H9 (cell line): ENCODE results near the gene STARD9. TPM values are rescaled to one million over a fixed set of nuclear protein-coding genes. Genes with fewer than 3 reads are reported as not detected.

ENCODE experiments used
- DNase-seq: peaks from one replicate; pipeline ENCODE4 v3.0.0-alpha.2; 2017
- H2AFZ ChIP-seq: one replicate; pipeline ENCODE4 v1.6.1; 2013; ENCODE audit warnings: mild to moderate bottlenecking, low read length, control low read depth, moderate library complexity
- H2AK5ac ChIP-seq: 2 replicates; pipeline ENCODE4 v1.6.1; 2013; ENCODE audit warnings: low read length, control low read depth, mixed read lengths; ENCODE audit not compliant: insufficient read length
- H2BK120ac ChIP-seq: one replicate; pipeline ENCODE4 v1.6.1; 2013; ENCODE audit warnings: low read depth, mild to moderate bottlenecking, low read length, control low read depth, inconsistent platforms; ENCODE audit not compliant: poor library complexity, severe bottlenecking
- H2BK12ac ChIP-seq: 2 replicates; pipeline ENCODE4 v1.6.1; 2013; ENCODE audit warnings: low read length, control low read depth, mixed read lengths, low read depth; ENCODE audit not compliant: insufficient read length
- H2BK15ac ChIP-seq: 2 replicates; pipeline ENCODE4 v1.6.1; 2013; ENCODE audit warnings: low read depth, low read length, control low read depth
- H2BK20ac ChIP-seq: one replicate; pipeline ENCODE4 v1.6.1; 2013; ENCODE audit warnings: low read depth, mild to moderate bottlenecking, low read length, control low read depth, inconsistent platforms; ENCODE audit not compliant: poor library complexity, severe bottlenecking
- H2BK5ac ChIP-seq: 2 replicates; pipeline ENCODE4 v1.6.1; 2013; ENCODE audit warnings: low read length, control low read depth, mixed read lengths; ENCODE audit not compliant: insufficient read length
- H3K14ac ChIP-seq: 2 replicates; pipeline ENCODE4 v1.6.1; 2013; ENCODE audit warnings: low read length, control low read depth; ENCODE audit not compliant: insufficient read depth
- H3K18ac ChIP-seq: 2 replicates; pipeline ENCODE4 v1.6.1; 2013; ENCODE audit warnings: low read depth, mild to moderate bottlenecking, mixed read lengths, low read length, control low read depth; ENCODE audit not compliant: insufficient read length
- H3K23ac ChIP-seq: 2 replicates; pipeline ENCODE4 v1.6.1; 2013; ENCODE audit warnings: low read length, control low read depth, mixed read lengths, low read depth; ENCODE audit not compliant: insufficient read length
- H3K23me2 ChIP-seq: 2 replicates; pipeline ENCODE4 v1.6.1; 2013; ENCODE audit warnings: low read depth, mild to moderate bottlenecking, mixed read lengths, low read length, control low read depth; ENCODE audit not compliant: insufficient read length, poor library complexity, severe bottlenecking
- H3K27ac ChIP-seq: 2 replicates; pipeline ENCODE4 v1.5.1; 2013; ENCODE audit warnings: low read length, control low read depth, mixed read lengths, low read depth; ENCODE audit not compliant: insufficient read length
- H3K27me3 ChIP-seq: 2 replicates; pipeline ENCODE4 v1.6.1; 2013; ENCODE audit warnings: low read length, control low read depth, inconsistent platforms; ENCODE audit not compliant: insufficient read depth
- H3K4ac ChIP-seq: 2 replicates; pipeline ENCODE4 v1.6.1; 2013; ENCODE audit warnings: low read depth, mild to moderate bottlenecking, control low read depth, inconsistent platforms, low read length, moderate library complexity
- H3K4me1 ChIP-seq: 2 replicates; pipeline ENCODE4 v1.6.1; 2013; ENCODE audit warnings: low read length, control low read depth, inconsistent platforms; ENCODE audit not compliant: insufficient read depth
- H3K4me2 ChIP-seq: 2 replicates; pipeline ENCODE4 v1.6.1; 2013; ENCODE audit warnings: low read length, control low read depth, mixed read lengths; ENCODE audit not compliant: insufficient read length, insufficient read depth
- H3K56ac ChIP-seq: 2 replicates; pipeline ENCODE4 v1.6.1; 2013; ENCODE audit warnings: low read depth, mild to moderate bottlenecking, mixed read lengths, low read length, control low read depth; ENCODE audit not compliant: insufficient read length
- H3K79me1 ChIP-seq: 2 replicates; pipeline ENCODE4 v1.6.1; 2013; ENCODE audit warnings: low read depth, mild to moderate bottlenecking, moderate library complexity, low read length, control low read depth, inconsistent platforms; ENCODE audit not compliant: insufficient read depth, poor library complexity, severe bottlenecking
- H3K79me2 ChIP-seq: 2 replicates; pipeline ENCODE4 v1.6.1; 2013; ENCODE audit warnings: low read length, control low read depth, inconsistent platforms; ENCODE audit not compliant: insufficient read depth
- H3K9ac ChIP-seq: 2 replicates; pipeline ENCODE4 v1.6.1; 2013; ENCODE audit warnings: low read length, control low read depth, mixed read lengths; ENCODE audit not compliant: insufficient read length; ENCODE audit errors: extremely low read depth
- H3K9me3 ChIP-seq: one replicate; pipeline ENCODE4 v1.6.1; 2013; ENCODE audit warnings: low read depth, low read length, inconsistent platforms; ENCODE audit not compliant: control insufficient read depth
- H3T11ph ChIP-seq: one replicate; pipeline ENCODE4 v1.6.1; 2013; ENCODE audit warnings: mild to moderate bottlenecking, low read length, control low read depth, inconsistent platforms
- H4K20me1 ChIP-seq: one replicate; pipeline ENCODE4 v1.6.1; 2013; ENCODE audit not compliant: control insufficient read depth, insufficient read length, insufficient read depth
- H4K5ac ChIP-seq: 2 replicates; pipeline ENCODE4 v1.6.1; 2013; ENCODE audit warnings: low read depth, mild to moderate bottlenecking, mixed read lengths, low read length, control low read depth; ENCODE audit not compliant: insufficient read length
- H4K8ac ChIP-seq: replicated peaks from 2 replicates; pipeline ENCODE4 v1.6.1; 2013; ENCODE audit warnings: low read length, control low read depth, mixed read lengths, low read depth; ENCODE audit not compliant: insufficient read length
- H4K91ac ChIP-seq: 2 replicates; pipeline ENCODE4 v1.6.1; 2013; ENCODE audit warnings: low read depth, mild to moderate bottlenecking, moderate library complexity, mixed read lengths, low read length, control low read depth; ENCODE audit not compliant: insufficient read length
- H3K27ac Mint-ChIP-seq, 3 experiments: 2 replicates in 2 of 3; 3 replicates in 1 of 3; pipeline ENCODE4 v1.8.0; 2020 to 2021; ENCODE audit warnings: mixed read lengths in 3 of 3, mild to moderate bottlenecking in 1 of 3, moderate library complexity in 1 of 3
- H3K27me3 Mint-ChIP-seq: 2 replicates; pipeline ENCODE4 v1.8.0; 2021; ENCODE audit warnings: low read depth, mild to moderate bottlenecking, moderate library complexity, mixed read lengths
- H3K36me3 Mint-ChIP-seq, 3 experiments: 2 replicates in 2 of 3; 3 replicates in 1 of 3; pipeline ENCODE4 v1.8.0; 2020 to 2021; ENCODE audit warnings: low read depth in 3 of 3, mixed read lengths in 3 of 3; ENCODE audit not compliant: insufficient read depth in 1 of 3
- H3K4me1 Mint-ChIP-seq, 2 experiments: 2 replicates each; pipeline ENCODE4 v1.8.0; 2020; ENCODE audit warnings: mixed read lengths in 2 of 2
- H3K4me3 Mint-ChIP-seq, 2 experiments: 2 replicates in 1 of 2; 3 replicates in 1 of 2; pipeline ENCODE4 v1.8.0; 2020 to 2021; ENCODE audit warnings: mild to moderate bottlenecking in 2 of 2, mixed read lengths in 2 of 2, moderate library complexity in 1 of 2
- H3K9me3 Mint-ChIP-seq, 2 experiments: 2 replicates in 1 of 2; 3 replicates in 1 of 2; pipeline ENCODE4 v1.8.0; 2020; ENCODE audit warnings: mild to moderate bottlenecking in 2 of 2, mixed read lengths in 2 of 2, moderate library complexity in 1 of 2
- CTCF ChIP-seq: fragments of 200-600 bp; sonication (generic); conservative IDR thresholded peaks from 3 replicates; pipeline ENCODE4 v1.8.0; 2021; ENCODE audit warnings: antibody characterized with exemption, mild to moderate bottlenecking
- WGBS: extraction: QIAGEN DNeasy Blood & Tissue Kit; methylation state at CpG from one replicate; pipeline ENCODE4 v1.1.7; 2013; ENCODE audit warnings: missing lambda C conversion rate, low lambda C conversion rate, mixed read lengths; ENCODE audit not compliant: insufficient read length; ENCODE audit errors: extremely low coverage; 5-methylcytosine and 5-hydroxymethylcytosine counted together
- total RNA-seq: library from RNA; stranded (reverse); gene quantifications from 2 replicates; pipeline ENCODE4 v1.2.1, GENCODE V29; 2021

STARD9 gene
- total RNA-seq, 1 experiment from 2014 or later: 6.9 TPM

DNA sequence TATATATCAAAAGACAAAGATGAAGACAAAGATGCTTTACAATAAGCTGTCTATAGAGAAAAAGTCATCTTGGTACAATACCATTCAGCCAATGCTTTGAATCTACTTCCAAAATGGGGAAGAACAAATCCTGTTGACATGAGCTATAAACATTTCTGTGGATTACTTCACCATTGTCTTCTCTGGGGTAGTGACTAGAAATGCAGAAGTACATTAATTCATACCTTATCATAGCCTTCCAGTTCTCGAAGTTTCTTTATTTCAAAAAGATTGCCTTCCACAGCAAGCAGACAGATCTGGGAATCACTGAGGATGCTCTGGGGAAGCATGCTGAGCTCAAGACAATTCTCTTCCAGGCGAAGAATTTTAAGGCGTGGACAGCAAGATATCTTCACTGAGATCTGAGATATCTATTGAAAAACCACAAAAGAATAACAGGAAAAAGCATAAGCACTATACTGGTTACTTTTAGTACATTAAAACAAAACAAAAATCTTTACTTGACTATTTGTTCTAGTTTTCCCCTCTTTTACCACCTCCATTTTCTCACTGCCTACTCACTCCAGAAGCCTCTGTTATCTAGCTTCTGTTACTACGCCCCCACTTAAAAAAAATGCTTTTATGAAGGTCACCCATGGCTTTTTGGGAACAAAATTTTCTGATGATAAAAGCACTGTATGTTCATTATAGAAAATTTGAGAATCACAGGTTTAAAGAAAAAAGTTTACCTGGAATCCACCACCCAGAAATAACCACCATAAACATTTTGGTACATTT is 30.4 kb upstream of the STARD9 start:
- Mint-ChIP-seq H3K27ac (no peak overlapping the region), H3K9me3 (no peaks in the 10 kb centered on the region), H3K36me3 (peaks cover 0 to 20% (median 4%) of the 10 kb centered on the region in 3 experiments; a peak in 5 of 7 replicates), H3K4me3 (no peak overlapping the region), H3K4me1 (peaks cover 14 to 15% of the 10 kb centered on the region in 2 experiments), H3K27me3 (no peaks in the 10 kb centered on the region; the same call in 1 of the 2 replicates)
- Histone ChIP-seq H4K91ac (no peak overlapping the region), H3K56ac (no peak overlapping the region), H2BK120ac (no peak overlapping the region), H3K14ac (no peak overlapping the region), H4K20me1 (no peaks in the 10 kb centered on the region), H2BK5ac (no peak overlapping the region), H3K18ac (no peak overlapping the region), H4K5ac (no peak overlapping the region), H2BK20ac (no peak overlapping the region), H3K4me1 (no peaks in the 10 kb centered on the region), H3K23me2 (peaks cover 5% of the 10 kb centered on the region), H3K23ac (no peak overlapping the region), H3K27me3 (no peaks in the 10 kb centered on the region), H2BK12ac (no peak overlapping the region), H4K8ac (no peak overlapping the region), H3K4ac (no peak overlapping the region), H3K9me3 (no peaks in the 10 kb centered on the region), H3K79me1 (no peaks in the 10 kb centered on the region), H3K4me2 (no peak overlapping the region), H3T11ph (no peak overlapping the region), H2AK5ac (no peak overlapping the region), H3K79me2 (peaks cover 4% of the 10 kb centered on the region; the same call in 1 of the 2 replicates), H3K27ac (no peak overlapping the region), H3K9ac (no peak overlapping the region), H2BK15ac (no peak overlapping the region), H2AFZ (no peak overlapping the region)
- WGBS: no CpG with 5 or more reads among the region's 4 CpGs
- no peak for TF ChIP-seq CTCF
- DNase-seq: no peak
